Mucosa of rectum (tissue), 2 donors: ENCODE measurements around the gene UGT1A6.
"Not testable (repeated sequence)": the region's sequence is repeated elsewhere in the genome, so short reads cannot be mapped to it uniquely, and the experiment has no call there.

Experiments used
- H3K27ac ChIP-seq, 2 donors: one replicate each; pipeline ENCODE4 v1.7.0; 2013; ENCODE audit warnings: inconsistent platforms in 2 of 2, low read depth in 2 of 2, low read length in 2 of 2
- H3K27me3 ChIP-seq, 2 donors: one replicate each; pipeline ENCODE4 v1.7.0; 2013; ENCODE audit warnings: low read length in 2 of 2; ENCODE audit not compliant: control insufficient read depth in 2 of 2, insufficient read depth in 2 of 2
- H3K36me3 ChIP-seq, 2 donors: one replicate each; pipeline ENCODE4 v1.7.0; 2013; ENCODE audit warnings: low read length in 2 of 2; ENCODE audit not compliant: control insufficient read depth in 2 of 2, insufficient read depth in 2 of 2
- H3K4me1 ChIP-seq, 2 donors: one replicate each; pipeline ENCODE4 v1.7.0; 2013; ENCODE audit warnings: low read length in 2 of 2, mild to moderate bottlenecking in 1 of 2; ENCODE audit not compliant: control insufficient read depth in 2 of 2, insufficient read depth in 2 of 2
- H3K4me3 ChIP-seq, 2 donors: one replicate each; pipeline ENCODE4 v1.7.0; 2013; ENCODE audit warnings: low read length in 2 of 2
- H3K9ac ChIP-seq, 2 donors: one replicate each; pipeline ENCODE4 v1.7.0; 2013; ENCODE audit warnings: low read length in 2 of 2, low read depth in 1 of 2, mild to moderate bottlenecking in 1 of 2
- H3K9me3 ChIP-seq, 2 donors: one replicate each; pipeline ENCODE4 v1.7.0; 2013; ENCODE audit warnings: low read length in 2 of 2; ENCODE audit not compliant: control insufficient read depth in 2 of 2
- donor health status: healthy.
- donor health status: Normal muscosa, but diverticular disease.

The UGT1A6 gene

GRCh38 chr2:233745838-233746237, 53.1 kb downstream of the UGT1A6 start:
- not testable (repeated sequence) for H3K27ac ChIP-seq, H3K4me1 ChIP-seq, H3K9me3 ChIP-seq, H3K4me3 ChIP-seq, H3K9ac ChIP-seq, H3K36me3 ChIP-seq, H3K27me3 ChIP-seq

GRCh38 chr2:233746475-233747282, 54.0 kb downstream of the UGT1A6 start:
- Histone ChIP-seq H3K9me3 (peaks cover 0 to 2% of the 10 kb centered on the region in 2 donors), H3K36me3 (no peaks in the 10 kb centered on the region), H3K4me1 (no peaks in the 10 kb centered on the region), H3K27me3 (no peaks in the 10 kb centered on the region), H3K27ac (no peak overlapping the region), H3K4me3 (no peak overlapping the region), H3K9ac (no peak overlapping the region)

- Histone ChIP-seq H3K27me3 (no peaks in the 10 kb centered on the region), H3K9me3 (peaks cover 0 to 2% of the 10 kb centered on the region in 2 donors), H3K9ac (no peak overlapping the region), H3K4me3 (no peak overlapping the region), H3K4me1 (no peaks in the 10 kb centered on the region), H3K36me3 (no peaks in the 10 kb centered on the region), H3K27ac (no peak overlapping the region)
Measured at GRCh38 chr2:233747283-233747544, 54.5 kb downstream of the UGT1A6 start.

- H3K36me3 ChIP-seq, H3K9me3 ChIP-seq, H3K27ac ChIP-seq, H3K27me3 ChIP-seq, H3K4me3 ChIP-seq, H3K9ac ChIP-seq, H3K4me1 ChIP-seq: not testable (repeated sequence)
Measured at GRCh38 chr2:233750689-233751088, 58.0 kb downstream of the UGT1A6 start.

- not testable (repeated sequence) for H3K9me3 ChIP-seq, H3K4me1 ChIP-seq, H3K36me3 ChIP-seq, H3K9ac ChIP-seq, H3K27me3 ChIP-seq, H3K27ac ChIP-seq, H3K4me3 ChIP-seq
Measured at GRCh38 chr2:233751212-233752009, 58.7 kb downstream of the UGT1A6 start.

GRCh38 chr2:233754872-233755611, 62.4 kb downstream of the UGT1A6 start:
- H3K4me3 ChIP-seq: no peak overlapping the region
- peaks cover 7 to 24% of the 10 kb centered on the region in 2 donors for H3K4me1 ChIP-seq
- no peaks in the 10 kb centered on the region for H3K27me3 ChIP-seq
- H3K27ac ChIP-seq: no peak overlapping the region
- H3K36me3 ChIP-seq: no peaks in the 10 kb centered on the region
- no peak overlapping the region for H3K9ac ChIP-seq
- peaks cover 0 to 2% of the 10 kb centered on the region in 2 donors for H3K9me3 ChIP-seq

GRCh38 chr2:233756429-233757081, 63.9 kb downstream of the UGT1A6 start:
- Histone ChIP-seq H3K36me3 (peaks cover 0 to 3% of the 10 kb centered on the region in 2 donors), H3K27ac (no peak overlapping the region), H3K9ac (no peak overlapping the region), H3K4me3 (no peak overlapping the region), H3K9me3 (no peaks in the 10 kb centered on the region), H3K27me3 (no peaks in the 10 kb centered on the region), H3K4me1 (peaks cover 7 to 26% of the 10 kb centered on the region in 2 donors)

- Histone ChIP-seq H3K4me3 (no peak overlapping the region), H3K9ac (no peak overlapping the region), H3K27me3 (no peaks in the 10 kb centered on the region), H3K4me1 (peaks cover 7 to 28% of the 10 kb centered on the region in 2 donors), H3K27ac (no peak overlapping the region), H3K36me3 (peaks cover 0 to 3% of the 10 kb centered on the region in 2 donors), H3K9me3 (no peaks in the 10 kb centered on the region)
Measured at GRCh38 chr2:233758141-233758540, 65.5 kb downstream of the UGT1A6 start.

- Histone ChIP-seq H3K27ac (no peak overlapping the region), H3K36me3 (peaks cover 0 to 3% of the 10 kb centered on the region in 2 donors)
Measured at GRCh38 chr2:233758849-233759248, 66.2 kb downstream of the UGT1A6 start.

More at GRCh38 chr2:233758849-233759248, 66.2 kb downstream of the UGT1A6 start:
- H3K4me1 ChIP-seq: peaks cover 7 to 33% of the 10 kb centered on the region in 2 donors
- no peak overlapping the region for H3K9ac ChIP-seq
- no peak overlapping the region for H3K4me3 ChIP-seq
- no peaks in the 10 kb centered on the region for H3K9me3 ChIP-seq
- H3K27me3 ChIP-seq: no peaks in the 10 kb centered on the region
